Mucosa of rectum (tissue), 2 donors: ENCODE data around the gene TRIM16.
"Not testable (repeated sequence)": the region's sequence is repeated elsewhere in the genome, so short reads cannot be mapped to it uniquely, and the experiment has no call there.

Source experiments
- H3K27ac ChIP-seq, 2 donors: one replicate each; pipeline ENCODE4 v1.7.0; 2013; ENCODE audit warnings: inconsistent platforms in 2 of 2, low read depth in 2 of 2, low read length in 2 of 2
- H3K27me3 ChIP-seq, 2 donors: one replicate each; pipeline ENCODE4 v1.7.0; 2013; ENCODE audit warnings: low read length in 2 of 2; ENCODE audit not compliant: control insufficient read depth in 2 of 2, insufficient read depth in 2 of 2
- H3K36me3 ChIP-seq, 2 donors: one replicate each; pipeline ENCODE4 v1.7.0; 2013; ENCODE audit warnings: low read length in 2 of 2; ENCODE audit not compliant: control insufficient read depth in 2 of 2, insufficient read depth in 2 of 2
- H3K4me1 ChIP-seq, 2 donors: one replicate each; pipeline ENCODE4 v1.7.0; 2013; ENCODE audit warnings: low read length in 2 of 2, mild to moderate bottlenecking in 1 of 2; ENCODE audit not compliant: control insufficient read depth in 2 of 2, insufficient read depth in 2 of 2
- H3K4me3 ChIP-seq, 2 donors: one replicate each; pipeline ENCODE4 v1.7.0; 2013; ENCODE audit warnings: low read length in 2 of 2
- H3K9ac ChIP-seq, 2 donors: one replicate each; pipeline ENCODE4 v1.7.0; 2013; ENCODE audit warnings: low read length in 2 of 2, low read depth in 1 of 2, mild to moderate bottlenecking in 1 of 2
- H3K9me3 ChIP-seq, 2 donors: one replicate each; pipeline ENCODE4 v1.7.0; 2013; ENCODE audit warnings: low read length in 2 of 2; ENCODE audit not compliant: control insufficient read depth in 2 of 2
- donor health status: healthy.
- donor health status: Normal muscosa, but diverticular disease.

TRIM16 gene

GRCh38 chr17:15683824-15684478, at the start of gene TRIM16:
Gene TRIM16, minus strand, starts transcription at chr17:15684311. Its CDS starts 32,702 bp downstream, at chr17:15651609.
- H3K27ac ChIP-seq, H3K36me3 ChIP-seq, H3K4me1 ChIP-seq, H3K27me3 ChIP-seq, H3K9me3 ChIP-seq: not testable (repeated sequence)
- H3K4me3 ChIP-seq = peak within 1 kb of the TSS; percentile 68 to 75
- peak within 1 kb of the TSS; percentile 47 to 69 for H3K9ac ChIP-seq

GRCh38 chr17:15733174-15733789, 49.2 kb upstream of the TRIM16 start:
- not testable (repeated sequence) for H3K4me3 ChIP-seq, H3K36me3 ChIP-seq, H3K27me3 ChIP-seq, H3K9me3 ChIP-seq, H3K27ac ChIP-seq, H3K4me1 ChIP-seq, H3K9ac ChIP-seq

- H3K9me3 ChIP-seq, H3K9ac ChIP-seq, H3K4me3 ChIP-seq, H3K4me1 ChIP-seq, H3K27ac ChIP-seq, H3K36me3 ChIP-seq, H3K27me3 ChIP-seq: not testable (repeated sequence)
These were observed 47.8 kb upstream of the TRIM16 start, which contains the start of gene TBC1D26 for GRCh38 chr17:15731900-15732299. Gene TBC1D26, plus strand, starts transcription at chr17:15732283. Its CDS starts 3,066 bp downstream, at chr17:15735349.

GRCh38 chr17:15730535-15730934, 46.4 kb upstream of the TRIM16 start:
- H3K4me3 ChIP-seq, H3K9ac ChIP-seq: not testable (repeated sequence)

GRCh38 chr17:15716601-15717563, 32.8 kb upstream of the TRIM16 start:
- not testable (repeated sequence) for H3K36me3 ChIP-seq, H3K4me3 ChIP-seq, H3K9me3 ChIP-seq, H3K9ac ChIP-seq, H3K27me3 ChIP-seq, H3K4me1 ChIP-seq, H3K27ac ChIP-seq

More at GRCh38 chr17:15730535-15730934, 46.4 kb upstream of the TRIM16 start:
- not testable (repeated sequence) for H3K27ac ChIP-seq, H3K4me1 ChIP-seq, H3K36me3 ChIP-seq, H3K27me3 ChIP-seq, H3K9me3 ChIP-seq

- H3K36me3 ChIP-seq = peaks cover 10 to 12% of the 10 kb centered on the region in 2 donors
- H3K9ac ChIP-seq, H3K27me3 ChIP-seq: not testable (repeated sequence)
These were observed 24.8 kb upstream of the TRIM16 start for GRCh38 chr17:15708879-15709278.

GRCh38 chr17:15704813-15705212, 20.7 kb upstream of the TRIM16 start:
- H3K27ac ChIP-seq, H3K4me3 ChIP-seq, H3K9me3 ChIP-seq, H3K4me1 ChIP-seq, H3K27me3 ChIP-seq, H3K9ac ChIP-seq: not testable (repeated sequence)
- peaks cover 10 to 12% of the 10 kb centered on the region in 2 donors for H3K36me3 ChIP-seq

More at GRCh38 chr17:15708879-15709278, 24.8 kb upstream of the TRIM16 start:
- H3K4me1 ChIP-seq, H3K27ac ChIP-seq, H3K9me3 ChIP-seq, H3K4me3 ChIP-seq: not testable (repeated sequence)

GRCh38 chr17:15704239-15704638, 20.1 kb upstream of the TRIM16 start:
- H3K9ac ChIP-seq, H3K27ac ChIP-seq, H3K27me3 ChIP-seq, H3K4me3 ChIP-seq, H3K9me3 ChIP-seq, H3K4me1 ChIP-seq: not testable (repeated sequence)
- peaks cover 10 to 12% of the 10 kb centered on the region in 2 donors for H3K36me3 ChIP-seq

GRCh38 chr17:15699937-15700336, 15.8 kb upstream of the TRIM16 start:
- H3K27me3 ChIP-seq = not testable (repeated sequence)

GRCh38 chr17:15699413-15699924, 15.4 kb upstream of the TRIM16 start, which contains the start of gene ZNF286A:
Gene ZNF286A, plus strand, starts transcription at chr17:15699752. Its CDS starts 578 bp downstream, at chr17:15700330.
- H3K4me1 ChIP-seq, H3K9me3 ChIP-seq, H3K27me3 ChIP-seq, H3K36me3 ChIP-seq: not testable (repeated sequence)
- H3K27ac ChIP-seq = peak within 1 kb of the TSS; percentile 37 to 38
- peak within 1 kb of the TSS; percentile 64 to 75 for H3K4me3 ChIP-seq
- peak within 1 kb of the TSS; percentile 56 to 64 for H3K9ac ChIP-seq

More at GRCh38 chr17:15699937-15700336, 15.8 kb upstream of the TRIM16 start:
- peak overlapping the region; percentile 56 to 64 for H3K9ac ChIP-seq
- H3K9me3 ChIP-seq, H3K36me3 ChIP-seq, H3K4me1 ChIP-seq: not testable (repeated sequence)
- H3K4me3 ChIP-seq = peak overlapping the region; percentile 64 to 75
- H3K27ac ChIP-seq = peak overlapping the region; percentile 37 to 38
